PC-9 (cell line): ENCODE results near the gene SERINC4.

ENCODE experiments used
- CTCF ChIP-seq: fragments of 200-600 bp; sonication (generic); conservative IDR thresholded peaks from 2 replicates; pipeline ENCODE4 v1.6.1; 2017; ENCODE audit warnings: mixed run types, antibody characterized with exemption, mild to moderate bottlenecking, moderate library complexity
- EZH2 ChIP-seq: fragments of 200-600 bp; sonication (generic); IDR thresholded peaks from 2 replicates; pipeline ENCODE4 v1.8.0; 2017; ENCODE audit warnings: antibody characterized with exemption, low read depth

- TF ChIP-seq CTCF (no peak), EZH2 (no peak)
These were observed 9.1 kb upstream of the SERINC4 start for GRCh38 chr15:43808960-43809678.
